IPS-18a (cell line): ENCODE data around the gene IL13RA2.

ENCODE experiments used
- H3K27ac ChIP-seq: one replicate; pipeline ENCODE4 v1.5.1; 2013; ENCODE audit warnings: low read length
- H3K27me3 ChIP-seq: one replicate; pipeline ENCODE4 v1.6.1; 2013; ENCODE audit warnings: mild to moderate bottlenecking, low read length; ENCODE audit not compliant: control insufficient read depth, insufficient read depth
- H3K36me3 ChIP-seq: one replicate; pipeline ENCODE4 v1.6.1; 2013; ENCODE audit warnings: low read depth, low read length; ENCODE audit not compliant: control insufficient read depth
- H3K4me1 ChIP-seq: one replicate; pipeline ENCODE4 v1.6.1; 2013; ENCODE audit warnings: low read depth, low read length; ENCODE audit not compliant: control insufficient read depth
- H3K4me3 ChIP-seq: one replicate; pipeline ENCODE4 v1.5.1; 2013; ENCODE audit warnings: low read length
- H3K9ac ChIP-seq: one replicate; pipeline ENCODE4 v1.6.1; 2013; ENCODE audit warnings: mild to moderate bottlenecking, low read length, moderate library complexity
- H3K9me3 ChIP-seq: one replicate; pipeline ENCODE4 v1.6.1; 2013; ENCODE audit warnings: low read depth, low read length; ENCODE audit not compliant: control insufficient read depth

IL13RA2 gene

GRCh38 chrX:114985967-114986592, 31.3 kb downstream of the IL13RA2 start:
- Histone ChIP-seq H3K27ac (no peak overlapping the region), H3K36me3 (no peaks in the 10 kb centered on the region), H3K9me3 (no peaks in the 10 kb centered on the region), H3K9ac (no peak overlapping the region), H3K4me1 (no peaks in the 10 kb centered on the region), H3K27me3 (no peaks in the 10 kb centered on the region), H3K4me3 (no peak overlapping the region)

DNA sequence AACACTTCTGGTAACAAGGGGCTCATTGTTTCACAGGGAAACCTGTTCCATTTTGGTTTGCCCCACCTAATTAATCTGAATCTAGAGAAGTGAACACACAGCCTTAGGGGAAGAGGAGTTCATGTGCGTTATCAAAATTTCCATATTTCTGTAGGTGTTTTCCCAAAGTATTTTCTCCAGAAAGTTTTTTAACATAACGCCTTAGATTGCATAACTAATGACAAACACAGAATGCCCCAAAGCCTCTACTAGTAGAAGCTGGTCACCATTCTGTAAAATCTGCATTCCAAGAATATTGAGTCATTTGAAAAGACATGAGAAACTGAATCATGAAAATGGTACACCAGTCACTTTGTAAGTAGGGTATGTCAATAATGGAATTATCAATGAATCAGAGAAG, 41.1 kb downstream of the IL13RA2 start:
- H3K27ac ChIP-seq = no peak overlapping the region

DNA sequence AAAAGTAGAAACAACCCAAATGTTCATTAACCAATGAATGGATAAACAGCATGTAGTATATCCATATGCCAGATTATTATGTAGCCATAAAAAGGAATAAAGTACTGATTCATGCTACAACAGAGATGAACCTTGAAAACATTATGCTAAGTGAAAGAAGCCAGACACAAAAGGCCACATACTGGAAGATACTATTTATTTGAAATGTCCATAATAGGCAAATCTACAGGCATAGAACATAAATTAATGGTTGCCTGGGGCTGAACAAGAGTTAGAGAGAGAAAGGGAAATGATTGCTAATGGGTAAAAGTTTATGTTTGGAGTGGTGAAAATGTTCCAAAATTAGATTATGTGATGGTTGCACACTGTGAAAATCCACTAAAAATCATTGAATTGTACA, 44.4 kb downstream of the IL13RA2 start:
- H3K36me3 ChIP-seq = no peaks in the 10 kb centered on the region
- H3K4me1 ChIP-seq = no peaks in the 10 kb centered on the region
- no peaks in the 10 kb centered on the region for H3K27me3 ChIP-seq
- H3K4me3 ChIP-seq = no peak overlapping the region
- H3K27ac ChIP-seq = no peak overlapping the region
- H3K9me3 ChIP-seq = no peaks in the 10 kb centered on the region
- no peak overlapping the region for H3K9ac ChIP-seq

More for the DNA sequence above, 41.1 kb downstream of the IL13RA2 start:
- Histone ChIP-seq H3K36me3 (no peaks in the 10 kb centered on the region), H3K9me3 (no peaks in the 10 kb centered on the region), H3K4me1 (no peaks in the 10 kb centered on the region), H3K27me3 (no peaks in the 10 kb centered on the region), H3K9ac (no peak overlapping the region), H3K4me3 (no peak overlapping the region)

DNA sequence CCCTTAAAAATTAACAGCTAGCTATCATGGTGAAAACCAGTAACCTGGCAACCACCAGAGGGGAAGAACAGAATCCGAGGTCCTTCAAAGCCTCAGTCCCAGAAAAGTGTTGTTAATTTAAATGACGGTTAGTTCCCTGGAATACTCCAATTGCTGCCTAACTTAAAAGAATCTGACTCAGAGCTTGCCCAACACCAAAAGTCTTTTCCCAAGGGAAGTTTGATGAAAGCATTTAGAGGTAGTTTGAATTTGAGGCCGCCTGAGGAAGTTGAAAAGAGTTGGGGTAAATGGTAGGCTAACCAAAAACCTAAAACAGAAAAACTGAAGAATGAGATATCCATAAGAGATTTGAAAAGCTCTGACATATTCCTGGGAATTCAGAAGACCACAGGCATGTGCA, 46.6 kb downstream of the IL13RA2 start:
- Histone ChIP-seq H3K4me3 (no peak overlapping the region), H3K9me3 (no peaks in the 10 kb centered on the region), H3K4me1 (no peaks in the 10 kb centered on the region), H3K27me3 (no peaks in the 10 kb centered on the region), H3K9ac (no peak overlapping the region), H3K36me3 (no peaks in the 10 kb centered on the region), H3K27ac (no peak overlapping the region)

- H3K36me3 ChIP-seq = no peaks in the 10 kb centered on the region
- H3K9me3 ChIP-seq = no peaks in the 10 kb centered on the region
- no peak overlapping the region for H3K9ac ChIP-seq
- H3K27ac ChIP-seq = no peak overlapping the region
- H3K27me3 ChIP-seq = no peaks in the 10 kb centered on the region
- H3K4me3 ChIP-seq = no peak overlapping the region
- H3K4me1 ChIP-seq = peaks cover 3% of the 10 kb centered on the region
These were observed 53.0 kb downstream of the IL13RA2 start for GRCh38 chrX:114964374-114964773.

DNA sequence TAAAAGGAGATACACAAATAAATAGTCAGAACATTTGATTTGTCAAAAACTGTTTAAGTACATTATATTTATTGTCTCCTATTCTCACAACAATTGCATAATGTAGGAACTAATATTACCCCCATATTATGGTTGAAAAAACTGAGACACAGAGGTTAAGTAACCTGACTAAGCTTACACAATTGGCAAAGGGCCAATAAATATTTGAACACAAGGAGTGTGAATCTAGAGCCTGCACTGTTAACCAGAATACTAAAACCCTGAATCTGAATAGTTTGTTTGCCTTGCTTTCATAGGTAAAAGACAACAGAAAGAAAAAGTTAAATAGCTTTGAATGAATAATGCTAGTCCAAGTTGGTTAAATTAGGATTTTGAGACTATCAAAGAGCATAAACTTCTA, 55.2 kb downstream of the IL13RA2 start:
- Histone ChIP-seq H3K4me1 (peaks cover 3% of the 10 kb centered on the region), H3K36me3 (no peaks in the 10 kb centered on the region), H3K9ac (no peak overlapping the region), H3K4me3 (no peak overlapping the region), H3K9me3 (no peaks in the 10 kb centered on the region), H3K27ac (no peak overlapping the region), H3K27me3 (no peaks in the 10 kb centered on the region)

GRCh38 chrX:114959729-114960128, 57.7 kb downstream of the IL13RA2 start:
- peaks cover 3% of the 10 kb centered on the region for H3K4me1 ChIP-seq
- no peak overlapping the region for H3K4me3 ChIP-seq
- H3K9me3 ChIP-seq = no peaks in the 10 kb centered on the region
- H3K36me3 ChIP-seq = no peaks in the 10 kb centered on the region
- H3K27me3 ChIP-seq = no peaks in the 10 kb centered on the region
- no peak overlapping the region for H3K9ac ChIP-seq
- H3K27ac ChIP-seq = no peak overlapping the region
